Measurements from ENCODE around the gene ADAD2.

Gene ADAD2

DNA sequence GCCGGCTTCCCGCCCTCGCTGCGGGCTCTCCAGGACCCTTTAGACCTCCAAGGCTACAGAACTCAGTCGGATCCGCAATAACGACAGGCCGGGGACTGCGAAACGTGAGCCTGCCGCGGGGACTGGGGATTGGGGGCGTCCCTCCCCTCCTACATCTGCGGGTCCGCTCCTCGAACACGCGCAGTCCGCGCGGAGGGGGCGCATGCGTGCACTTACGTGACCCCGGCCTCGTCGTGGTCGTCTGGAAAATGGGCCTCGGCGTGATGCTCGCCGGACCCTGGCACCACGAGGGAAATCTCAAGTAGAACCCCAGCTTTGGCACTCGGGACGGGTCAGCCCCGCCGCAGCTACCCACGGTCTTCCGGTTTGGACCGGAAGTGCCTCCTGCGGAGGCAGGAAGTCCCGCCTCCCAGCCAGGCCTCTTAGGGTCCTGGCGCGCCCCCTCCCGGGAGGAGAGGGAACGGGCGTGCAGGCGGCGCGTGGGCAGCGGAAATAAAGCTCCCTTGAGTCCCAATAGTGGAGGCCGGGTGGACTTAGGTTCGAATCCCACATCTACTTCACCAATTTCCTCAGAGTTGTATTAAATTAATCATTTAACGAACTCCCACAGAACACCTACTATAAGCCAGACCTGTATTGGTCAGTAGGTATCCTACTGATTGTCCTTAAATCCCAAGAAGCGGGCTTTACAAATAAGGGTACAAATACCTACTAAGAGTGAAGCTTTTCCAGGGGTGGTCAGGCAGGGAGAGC is 4.1 kb upstream of the ADAD2 start, which contains the start of gene TAF1C:
TAF1C (minus strand) TSS at position 373 of the 753 bp plus-strand sequence. CDS start 2,069 bp downstream, outside the sequence.
- ChIA-PET CTCF (interaction anchor here (0.5 to 2.7 kb wide), 45 partner anchors 9 to 302 kb away, joined by 3 to 33 read pairs (median 4); partner anchors contain the start of gene MBTPS1), POLR2A (interaction anchor here (0.6 to 2.4 kb wide), 7 partner anchors 9 to 319 kb away, joined by 3 to 13 read pairs (median 3); partner anchors contain the start of genes DNAAF1, HSDL1 and MBTPS1)
- no peaks in the 10 kb centered on the region for H3K9me3 ChIP-seq (ENCODE audit: control insufficient read depth, insufficient read depth, low read depth, low read length)
- no peaks in the 10 kb centered on the region for H3K4me1 ChIP-seq (ENCODE audit: control insufficient read depth, insufficient read depth, low read length)
- H3K4me3 ChIP-seq (ENCODE audit: low read depth, low read length), result peak within 1 kb of the TSS; percentile 93
- H3K36me3 ChIP-seq (ENCODE audit: control insufficient read depth in 2 of 2, insufficient read depth in 1 of 2, low read length in 2 of 2), result peaks cover 0 to 35% of the 10 kb centered on the region in 2 experiments; a peak in 2 of 3 replicates
- H3K27ac ChIP-seq (ENCODE audit: extremely low read depth, low read depth, low read length), result peak within 1 kb of the TSS; percentile 48; the same call in 1 of the 2 replicates
- TF ChIP-seq ZNF274 (IDR thresholded peaks at IDR 0.05; ENCODE audit: low read length), result no peak
- TF ChIP-seq ZNF274 (tag by site-specific recombination; IDR thresholded peaks at IDR 0.05; ENCODE audit: borderline replicate concordance), result no peak
- TF ChIP-seq SCRT2 (tag by site-specific recombination; IDR thresholded peaks at IDR 0.05), result no peak
- TF ChIP-seq ZNF184 (tag by site-specific recombination; IDR thresholded peaks at IDR 0.05), result no peak
- TF ChIP-seq, protein P1, sequence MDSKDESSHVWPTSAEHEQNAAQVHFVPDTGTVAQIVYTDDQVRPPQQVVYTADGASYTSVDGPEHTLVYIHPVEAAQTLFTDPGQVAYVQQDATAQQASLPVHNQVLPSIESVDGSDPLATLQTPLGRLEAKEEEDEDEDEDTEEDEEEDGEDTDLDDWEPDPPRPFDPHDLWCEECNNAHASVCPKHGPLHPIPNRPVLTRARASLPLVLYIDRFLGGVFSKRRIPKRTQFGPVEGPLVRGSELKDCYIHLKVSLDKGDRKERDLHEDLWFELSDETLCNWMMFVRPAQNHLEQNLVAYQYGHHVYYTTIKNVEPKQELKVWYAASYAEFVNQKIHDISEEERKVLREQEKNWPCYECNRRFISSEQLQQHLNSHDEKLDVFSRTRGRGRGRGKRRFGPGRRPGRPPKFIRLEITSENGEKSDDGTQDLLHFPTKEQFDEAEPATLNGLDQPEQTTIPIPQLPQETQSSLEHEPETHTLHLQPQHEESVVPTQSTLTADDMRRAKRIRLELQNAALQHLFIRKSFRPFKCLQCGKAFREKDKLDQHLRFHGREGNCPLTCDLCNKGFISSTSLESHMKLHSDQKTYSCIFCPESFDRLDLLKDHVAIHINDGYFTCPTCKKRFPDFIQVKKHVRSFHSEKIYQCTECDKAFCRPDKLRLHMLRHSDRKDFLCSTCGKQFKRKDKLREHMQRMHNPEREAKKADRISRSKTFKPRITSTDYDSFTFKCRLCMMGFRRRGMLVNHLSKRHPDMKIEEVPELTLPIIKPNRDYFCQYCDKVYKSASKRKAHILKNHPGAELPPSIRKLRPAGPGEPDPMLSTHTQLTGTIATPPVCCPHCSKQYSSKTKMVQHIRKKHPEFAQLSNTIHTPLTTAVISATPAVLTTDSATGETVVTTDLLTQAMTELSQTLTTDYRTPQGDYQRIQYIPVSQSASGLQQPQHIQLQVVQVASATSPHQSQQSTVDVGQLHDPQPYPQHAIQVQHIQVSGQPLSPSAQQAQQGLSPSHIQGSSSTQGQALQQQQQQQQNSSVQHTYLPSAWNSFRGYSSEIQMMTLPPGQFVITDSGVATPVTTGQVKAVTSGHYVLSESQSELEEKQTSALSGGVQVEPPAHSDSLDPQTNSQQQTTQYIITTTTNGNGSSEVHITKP (tag by site-specific recombination; IDR thresholded peaks at IDR 0.05), result no peak
- TF ChIP-seq, protein P2, sequence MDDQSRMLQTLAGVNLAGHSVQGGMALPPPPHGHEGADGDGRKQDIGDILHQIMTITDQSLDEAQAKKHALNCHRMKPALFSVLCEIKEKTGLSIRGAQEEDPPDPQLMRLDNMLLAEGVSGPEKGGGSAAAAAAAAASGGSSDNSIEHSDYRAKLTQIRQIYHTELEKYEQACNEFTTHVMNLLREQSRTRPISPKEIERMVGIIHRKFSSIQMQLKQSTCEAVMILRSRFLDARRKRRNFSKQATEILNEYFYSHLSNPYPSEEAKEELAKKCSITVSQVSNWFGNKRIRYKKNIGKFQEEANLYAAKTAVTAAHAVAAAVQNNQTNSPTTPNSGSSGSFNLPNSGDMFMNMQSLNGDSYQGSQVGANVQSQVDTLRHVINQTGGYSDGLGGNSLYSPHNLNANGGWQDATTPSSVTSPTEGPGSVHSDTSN (CRISPR knock-in tag; IDR thresholded peaks at IDR 0.05), result 0 out of 2 replicates have a peak, but pooled peaks have one; percentile 9
- TF ChIP-seq ZNF302 (tag by site-specific recombination; IDR thresholded peaks at IDR 0.05; ENCODE audit: low read depth), result no peak
- no peak for TF ChIP-seq ZNF76 (tag by site-specific recombination; IDR thresholded peaks at IDR 0.05; ENCODE audit: borderline replicate concordance, low read depth)
- peak; percentile 26; the same call in 1 of the 2 replicates for TF ChIP-seq SP3 (tag by site-specific recombination; IDR thresholded peaks at IDR 0.05)
- TF ChIP-seq, protein P3, sequence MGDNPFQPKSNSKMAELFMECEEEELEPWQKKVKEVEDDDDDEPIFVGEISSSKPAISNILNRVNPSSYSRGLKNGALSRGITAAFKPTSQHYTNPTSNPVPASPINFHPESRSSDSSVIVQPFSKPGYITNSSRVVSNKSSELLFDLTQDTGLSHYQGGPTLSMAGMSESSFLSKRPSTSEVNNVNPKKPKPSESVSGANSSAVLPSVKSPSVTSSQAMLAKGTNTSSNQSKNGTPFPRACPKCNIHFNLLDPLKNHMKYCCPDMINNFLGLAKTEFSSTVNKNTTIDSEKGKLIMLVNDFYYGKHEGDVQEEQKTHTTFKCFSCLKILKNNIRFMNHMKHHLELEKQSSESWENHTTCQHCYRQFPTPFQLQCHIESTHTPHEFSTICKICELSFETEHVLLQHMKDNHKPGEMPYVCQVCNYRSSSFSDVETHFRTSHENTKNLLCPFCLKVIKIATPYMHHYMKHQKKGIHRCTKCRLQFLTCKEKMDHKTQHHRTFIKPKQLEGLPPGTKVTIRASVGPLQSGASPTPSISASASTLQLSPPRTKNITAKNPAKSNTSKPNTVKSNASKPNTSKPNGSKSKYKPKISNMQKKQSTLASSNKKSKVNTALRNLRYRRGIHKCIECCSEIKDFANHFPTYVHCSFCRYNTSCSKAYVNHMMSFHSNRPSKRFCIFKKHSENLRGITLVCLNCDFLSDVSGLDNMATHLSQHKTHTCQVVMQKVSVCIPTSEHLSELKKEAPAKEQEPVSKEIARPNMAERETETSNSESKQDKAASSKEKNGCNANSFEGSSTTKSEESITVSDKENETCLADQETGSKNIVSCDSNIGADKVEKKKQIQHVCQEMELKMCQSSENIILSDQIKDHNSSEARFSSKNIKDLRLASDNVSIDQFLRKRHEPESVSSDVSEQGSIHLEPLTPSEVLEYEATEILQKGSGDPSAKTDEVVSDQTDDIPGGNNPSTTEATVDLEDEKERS (tag by site-specific recombination; IDR thresholded peaks at IDR 0.05), result no peak
- no peak for TF ChIP-seq ZNF768 (tag by site-specific recombination; IDR thresholded peaks at IDR 0.05)
- TF ChIP-seq, protein P4, sequence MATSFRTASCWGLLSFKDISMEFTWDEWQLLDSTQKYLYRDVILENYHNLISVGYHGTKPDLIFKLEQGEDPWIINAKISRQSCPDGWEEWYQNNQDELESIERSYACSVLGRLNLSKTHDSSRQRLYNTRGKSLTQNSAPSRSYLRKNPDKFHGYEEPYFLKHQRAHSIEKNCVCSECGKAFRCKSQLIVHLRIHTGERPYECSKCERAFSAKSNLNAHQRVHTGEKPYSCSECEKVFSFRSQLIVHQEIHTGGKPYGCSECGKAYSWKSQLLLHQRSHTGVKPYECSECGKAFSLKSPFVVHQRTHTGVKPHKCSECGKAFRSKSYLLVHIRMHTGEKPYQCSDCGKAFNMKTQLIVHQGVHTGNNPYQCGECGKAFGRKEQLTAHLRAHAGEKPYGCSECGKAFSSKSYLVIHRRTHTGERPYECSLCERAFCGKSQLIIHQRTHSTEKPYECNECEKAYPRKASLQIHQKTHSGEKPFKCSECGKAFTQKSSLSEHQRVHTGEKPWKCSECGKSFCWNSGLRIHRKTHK (tag by site-specific recombination; IDR thresholded peaks at IDR 0.05), result no peak
- TF ChIP-seq, protein P5, sequence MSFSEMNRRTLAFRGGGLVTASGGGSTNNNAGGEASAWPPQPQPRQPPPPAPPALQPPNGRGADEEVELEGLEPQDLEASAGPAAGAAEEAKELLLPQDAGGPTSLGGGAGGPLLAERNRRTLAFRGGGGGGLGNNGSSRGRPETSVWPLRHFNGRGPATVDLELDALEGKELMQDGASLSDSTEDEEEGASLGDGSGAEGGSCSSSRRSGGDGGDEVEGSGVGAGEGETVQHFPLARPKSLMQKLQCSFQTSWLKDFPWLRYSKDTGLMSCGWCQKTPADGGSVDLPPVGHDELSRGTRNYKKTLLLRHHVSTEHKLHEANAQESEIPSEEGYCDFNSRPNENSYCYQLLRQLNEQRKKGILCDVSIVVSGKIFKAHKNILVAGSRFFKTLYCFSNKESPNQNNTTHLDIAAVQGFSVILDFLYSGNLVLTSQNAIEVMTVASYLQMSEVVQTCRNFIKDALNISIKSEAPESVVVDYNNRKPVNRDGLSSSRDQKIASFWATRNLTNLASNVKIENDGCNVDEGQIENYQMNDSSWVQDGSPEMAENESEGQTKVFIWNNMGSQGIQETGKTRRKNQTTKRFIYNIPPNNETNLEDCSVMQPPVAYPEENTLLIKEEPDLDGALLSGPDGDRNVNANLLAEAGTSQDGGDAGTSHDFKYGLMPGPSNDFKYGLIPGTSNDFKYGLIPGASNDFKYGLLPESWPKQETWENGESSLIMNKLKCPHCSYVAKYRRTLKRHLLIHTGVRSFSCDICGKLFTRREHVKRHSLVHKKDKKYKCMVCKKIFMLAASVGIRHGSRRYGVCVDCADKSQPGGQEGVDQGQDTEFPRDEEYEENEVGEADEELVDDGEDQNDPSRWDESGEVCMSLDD (tag by site-specific recombination; IDR thresholded peaks at IDR 0.05), result no peak
- TF ChIP-seq, protein P6, sequence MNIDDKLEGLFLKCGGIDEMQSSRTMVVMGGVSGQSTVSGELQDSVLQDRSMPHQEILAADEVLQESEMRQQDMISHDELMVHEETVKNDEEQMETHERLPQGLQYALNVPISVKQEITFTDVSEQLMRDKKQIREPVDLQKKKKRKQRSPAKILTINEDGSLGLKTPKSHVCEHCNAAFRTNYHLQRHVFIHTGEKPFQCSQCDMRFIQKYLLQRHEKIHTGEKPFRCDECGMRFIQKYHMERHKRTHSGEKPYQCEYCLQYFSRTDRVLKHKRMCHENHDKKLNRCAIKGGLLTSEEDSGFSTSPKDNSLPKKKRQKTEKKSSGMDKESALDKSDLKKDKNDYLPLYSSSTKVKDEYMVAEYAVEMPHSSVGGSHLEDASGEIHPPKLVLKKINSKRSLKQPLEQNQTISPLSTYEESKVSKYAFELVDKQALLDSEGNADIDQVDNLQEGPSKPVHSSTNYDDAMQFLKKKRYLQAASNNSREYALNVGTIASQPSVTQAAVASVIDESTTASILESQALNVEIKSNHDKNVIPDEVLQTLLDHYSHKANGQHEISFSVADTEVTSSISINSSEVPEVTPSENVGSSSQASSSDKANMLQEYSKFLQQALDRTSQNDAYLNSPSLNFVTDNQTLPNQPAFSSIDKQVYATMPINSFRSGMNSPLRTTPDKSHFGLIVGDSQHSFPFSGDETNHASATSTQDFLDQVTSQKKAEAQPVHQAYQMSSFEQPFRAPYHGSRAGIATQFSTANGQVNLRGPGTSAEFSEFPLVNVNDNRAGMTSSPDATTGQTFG (tag by site-specific recombination; IDR thresholded peaks at IDR 0.05; ENCODE audit: borderline replicate concordance), result no peak
- no peak for TF ChIP-seq ZNF621 (tag by site-specific recombination; IDR thresholded peaks at IDR 0.05)
- no peak for TF ChIP-seq ZNF174 (tag by site-specific recombination; IDR thresholded peaks at IDR 0.05)
- peak; percentile 81 for TF ChIP-seq GLIS1 (tag by site-specific recombination; IDR thresholded peaks at IDR 0.05)
- peak; percentile 80 for TF ChIP-seq EGR2 (tag by site-specific recombination; IDR thresholded peaks at IDR 0.05; ENCODE audit: low read depth)
- TF ChIP-seq ZSCAN30 (tag by site-specific recombination; IDR thresholded peaks at IDR 0.05), result no peak
- no peak for TF ChIP-seq GFI1B (tag by site-specific recombination; IDR thresholded peaks at IDR 0.05)
- no peak for TF ChIP-seq ZNF843 (tag by site-specific recombination; IDR thresholded peaks at IDR 0.05)
- no peak for TF ChIP-seq REPIN1 (tag by site-specific recombination; IDR thresholded peaks at IDR 0.05; ENCODE audit: low read depth)

Measured in HEK293 (cell line).